ENCODE data around the gene EPHB2.

Gene EPHB2

DNA sequence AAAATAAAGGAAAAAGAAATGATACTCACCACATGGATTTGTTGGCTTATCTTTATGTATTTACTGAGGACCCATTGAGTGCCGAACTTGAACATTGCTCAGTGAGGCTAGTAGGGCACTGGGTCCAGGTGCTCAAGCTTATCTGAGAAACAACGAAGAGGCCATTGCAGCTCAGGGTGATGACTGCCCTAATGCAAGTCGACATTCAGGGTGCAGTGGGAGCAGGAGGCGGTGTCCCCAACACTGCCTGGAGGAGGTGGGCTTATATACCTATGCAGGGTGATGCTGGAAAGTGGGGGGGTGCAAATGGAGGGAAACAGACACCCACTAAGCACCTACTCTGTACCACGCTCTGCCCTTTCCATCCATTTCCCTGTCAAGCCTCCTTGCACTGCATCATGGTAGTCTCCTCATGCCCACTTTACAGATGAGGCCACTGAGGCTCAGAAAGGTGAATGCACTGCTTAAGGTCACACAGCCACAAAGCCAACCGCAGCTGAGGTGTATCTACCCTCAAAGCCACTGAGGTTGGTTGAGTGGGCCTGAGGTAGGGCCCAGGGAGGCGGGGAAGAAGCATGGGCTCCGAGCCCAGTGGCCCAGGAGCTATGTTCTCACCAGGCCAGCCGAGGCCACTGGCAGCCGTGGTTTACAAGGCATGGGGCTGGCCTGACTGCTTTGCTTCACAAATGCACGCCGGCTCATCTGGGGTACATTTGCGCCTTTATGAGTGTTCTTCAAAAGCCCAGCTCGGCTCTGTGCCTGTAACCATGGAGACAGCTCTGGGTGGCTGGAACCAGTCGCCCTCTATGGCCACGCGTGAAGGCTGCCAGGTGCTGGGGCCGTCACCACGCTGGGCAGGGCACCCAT is 103.8 kb downstream of the EPHB2 start:
- H3K4me1 ChIP-seq (ENCODE audit: control insufficient read depth, insufficient read depth, low read length): no peaks in the 10 kb centered on the region
- H3K9ac ChIP-seq (ENCODE audit: low read length): no peak overlapping the region
- no peaks in the 10 kb centered on the region for H3K27me3 ChIP-seq (ENCODE audit: control insufficient read depth, insufficient read depth, low read length)
- no peaks in the 10 kb centered on the region for H3K9me3 ChIP-seq (ENCODE audit: control insufficient read depth, low read length)
- H3K4me3 ChIP-seq (ENCODE audit: low read length): no peak overlapping the region
- H3K36me3 ChIP-seq (ENCODE audit: control insufficient read depth, insufficient read depth, low read length): no peaks in the 10 kb centered on the region

DNA sequence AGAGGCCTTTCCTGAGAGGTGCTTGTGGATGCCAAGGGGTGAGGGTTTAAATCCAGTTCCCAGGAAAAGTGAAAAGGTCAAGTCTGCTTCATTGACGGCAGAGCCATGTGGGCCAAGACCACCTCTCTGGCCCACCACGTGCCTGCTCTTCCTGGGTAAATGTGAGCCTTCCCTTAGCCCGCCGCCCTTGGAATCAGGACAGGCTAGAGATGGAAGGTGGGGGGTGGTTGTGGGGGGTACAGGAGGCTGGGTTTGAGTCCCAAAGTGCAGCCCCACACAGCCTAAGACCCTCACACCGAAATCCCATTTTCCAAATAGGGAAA is 104.4 kb downstream of the EPHB2 start:
- Histone ChIP-seq H3K9ac (ENCODE audit: low read length) (no peak overlapping the region), H3K27me3 (ENCODE audit: control insufficient read depth, insufficient read depth, low read length) (no peaks in the 10 kb centered on the region), H3K9me3 (ENCODE audit: control insufficient read depth, low read length) (no peaks in the 10 kb centered on the region), H3K36me3 (ENCODE audit: control insufficient read depth, insufficient read depth, low read length) (no peaks in the 10 kb centered on the region), H3K4me1 (ENCODE audit: control insufficient read depth, insufficient read depth, low read length) (no peaks in the 10 kb centered on the region), H3K4me3 (ENCODE audit: low read length) (no peak overlapping the region)

DNA sequence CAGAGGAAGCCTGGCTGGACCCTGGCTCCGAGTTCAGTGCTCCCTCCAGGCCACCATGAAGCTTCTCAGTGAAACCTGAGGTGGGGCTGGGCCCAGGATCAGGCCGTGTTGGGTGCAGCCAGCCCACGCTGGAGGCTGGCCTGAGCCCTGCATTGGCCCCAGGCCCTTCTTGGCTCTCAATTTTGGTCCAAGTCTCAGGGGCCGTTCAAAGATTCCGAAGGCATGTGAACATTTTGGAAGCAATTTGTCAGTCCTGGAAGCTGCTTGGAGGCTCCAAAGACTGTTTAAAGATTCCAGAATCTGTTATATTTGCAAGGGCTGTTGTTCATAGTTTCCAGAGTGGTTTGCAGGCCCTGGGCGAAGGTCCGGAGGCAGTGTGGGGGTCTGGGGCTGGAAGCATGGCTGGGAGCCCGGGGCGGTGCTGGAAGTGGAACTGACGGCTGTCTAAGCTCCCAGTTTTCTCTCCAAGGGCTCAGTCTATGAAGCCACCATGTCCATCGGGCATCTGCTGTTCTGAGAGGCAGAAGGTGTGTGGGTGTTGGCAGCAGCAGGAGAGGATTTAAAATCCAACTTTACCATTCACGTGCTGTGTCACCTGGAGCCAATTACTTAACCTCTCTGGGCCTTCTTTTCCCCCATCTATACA is 104.9 kb downstream of the EPHB2 start:
- no peaks in the 10 kb centered on the region for H3K36me3 ChIP-seq (ENCODE audit: control insufficient read depth, insufficient read depth, low read length)
- no peak overlapping the region for H3K4me3 ChIP-seq (ENCODE audit: low read length)
- no peaks in the 10 kb centered on the region for H3K9me3 ChIP-seq (ENCODE audit: control insufficient read depth, low read length)
- no peaks in the 10 kb centered on the region for H3K4me1 ChIP-seq (ENCODE audit: control insufficient read depth, insufficient read depth, low read length)
- H3K27me3 ChIP-seq (ENCODE audit: control insufficient read depth, insufficient read depth, low read length): no peaks in the 10 kb centered on the region
- H3K9ac ChIP-seq (ENCODE audit: low read length): no peak overlapping the region

DNA sequence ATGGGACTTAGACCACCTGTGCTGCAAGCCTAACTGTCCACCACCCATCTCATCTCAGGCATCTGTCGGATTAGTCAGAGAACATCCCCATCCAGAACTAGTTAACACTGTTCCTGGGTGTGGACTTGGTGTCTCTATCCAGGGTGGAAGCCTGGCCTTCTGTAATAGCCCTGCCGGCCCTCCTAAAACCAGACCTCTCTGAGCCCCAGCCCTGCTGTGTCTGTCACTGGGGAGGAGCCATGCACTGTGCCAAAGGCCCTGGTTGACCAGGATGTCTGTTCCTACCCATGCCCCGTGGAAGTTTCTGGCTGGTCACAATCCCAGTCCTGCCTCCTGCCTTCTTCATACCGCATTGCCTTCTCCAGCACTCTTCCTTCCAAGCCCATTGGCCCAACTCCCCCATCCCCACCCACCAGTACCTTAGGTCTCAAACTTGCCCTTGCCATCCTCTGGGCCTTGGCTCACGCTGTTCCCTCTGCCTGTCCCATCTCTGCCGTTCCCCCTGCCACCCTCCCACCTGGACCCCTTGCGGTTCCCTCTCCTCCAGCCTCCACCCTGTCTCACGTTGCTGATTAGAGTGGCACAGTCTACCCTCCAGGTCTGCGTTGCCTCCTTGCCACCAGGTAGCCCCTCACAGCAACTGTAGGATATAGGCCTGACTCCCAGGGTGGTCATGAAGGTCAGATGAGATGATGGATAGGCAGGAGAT is 105.6 kb downstream of the EPHB2 start:
- Histone ChIP-seq H3K36me3 (ENCODE audit: control insufficient read depth, insufficient read depth, low read length) (no peaks in the 10 kb centered on the region), H3K27me3 (ENCODE audit: control insufficient read depth, insufficient read depth, low read length) (no peaks in the 10 kb centered on the region), H3K4me1 (ENCODE audit: control insufficient read depth, insufficient read depth, low read length) (no peaks in the 10 kb centered on the region), H3K9me3 (ENCODE audit: control insufficient read depth, low read length) (no peaks in the 10 kb centered on the region), H3K4me3 (ENCODE audit: low read length) (no peak overlapping the region), H3K9ac (ENCODE audit: low read length) (no peak overlapping the region)

DNA sequence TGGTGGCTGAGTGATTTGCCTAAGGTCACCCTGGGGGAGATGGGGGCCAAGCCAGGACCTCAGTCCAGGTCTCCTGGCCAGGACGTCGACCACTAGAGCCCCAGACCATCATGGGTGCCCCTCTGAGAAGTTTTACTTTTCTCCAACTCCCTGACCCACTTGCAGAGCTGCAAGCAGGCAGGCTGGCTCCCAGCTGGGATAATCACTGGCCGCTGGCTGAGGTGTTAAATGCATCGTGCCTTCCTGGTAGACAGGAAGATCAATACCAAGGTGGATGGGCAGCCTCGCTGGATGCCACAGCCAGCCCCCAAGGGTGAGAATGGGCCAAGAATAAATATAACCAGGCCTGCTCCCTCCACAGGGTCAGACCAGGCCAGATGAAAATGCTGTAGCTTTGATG is 106.2 kb downstream of the EPHB2 start:
- H3K9me3 ChIP-seq (ENCODE audit: control insufficient read depth, low read length): no peaks in the 10 kb centered on the region
- H3K27me3 ChIP-seq (ENCODE audit: control insufficient read depth, insufficient read depth, low read length): no peaks in the 10 kb centered on the region
- H3K4me1 ChIP-seq (ENCODE audit: control insufficient read depth, insufficient read depth, low read length): no peaks in the 10 kb centered on the region
- H3K9ac ChIP-seq (ENCODE audit: low read length): no peak overlapping the region
- no peak overlapping the region for H3K4me3 ChIP-seq (ENCODE audit: low read length)
- H3K36me3 ChIP-seq (ENCODE audit: control insufficient read depth, insufficient read depth, low read length): no peaks in the 10 kb centered on the region

DNA sequence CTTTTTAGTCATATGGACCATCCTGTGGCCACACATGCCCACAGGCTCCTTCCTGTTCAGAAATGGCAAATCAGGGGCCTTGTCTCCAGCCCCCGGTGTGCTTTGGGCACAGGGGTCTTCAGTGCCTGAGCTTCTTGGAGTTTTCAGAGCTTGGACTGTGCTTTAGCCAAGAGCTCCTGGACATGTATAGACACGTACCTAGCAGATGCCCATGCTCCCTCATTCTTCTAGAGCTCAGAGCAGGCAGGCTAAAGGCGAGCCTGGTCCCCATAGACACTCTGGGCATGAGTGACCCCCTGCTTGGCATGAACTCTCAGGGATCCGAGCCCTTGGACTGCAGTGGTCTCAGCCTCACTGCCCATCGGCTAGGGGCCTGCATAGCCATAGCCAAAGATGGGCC is 106.8 kb downstream of the EPHB2 start:
- Histone ChIP-seq H3K36me3 (ENCODE audit: control insufficient read depth, insufficient read depth, low read length) (no peaks in the 10 kb centered on the region), H3K27me3 (ENCODE audit: control insufficient read depth, insufficient read depth, low read length) (no peaks in the 10 kb centered on the region), H3K4me3 (ENCODE audit: low read length) (no peak overlapping the region), H3K9ac (ENCODE audit: low read length) (no peak overlapping the region), H3K9me3 (ENCODE audit: control insufficient read depth, low read length) (no peaks in the 10 kb centered on the region), H3K4me1 (ENCODE audit: control insufficient read depth, insufficient read depth, low read length) (no peaks in the 10 kb centered on the region)

DNA sequence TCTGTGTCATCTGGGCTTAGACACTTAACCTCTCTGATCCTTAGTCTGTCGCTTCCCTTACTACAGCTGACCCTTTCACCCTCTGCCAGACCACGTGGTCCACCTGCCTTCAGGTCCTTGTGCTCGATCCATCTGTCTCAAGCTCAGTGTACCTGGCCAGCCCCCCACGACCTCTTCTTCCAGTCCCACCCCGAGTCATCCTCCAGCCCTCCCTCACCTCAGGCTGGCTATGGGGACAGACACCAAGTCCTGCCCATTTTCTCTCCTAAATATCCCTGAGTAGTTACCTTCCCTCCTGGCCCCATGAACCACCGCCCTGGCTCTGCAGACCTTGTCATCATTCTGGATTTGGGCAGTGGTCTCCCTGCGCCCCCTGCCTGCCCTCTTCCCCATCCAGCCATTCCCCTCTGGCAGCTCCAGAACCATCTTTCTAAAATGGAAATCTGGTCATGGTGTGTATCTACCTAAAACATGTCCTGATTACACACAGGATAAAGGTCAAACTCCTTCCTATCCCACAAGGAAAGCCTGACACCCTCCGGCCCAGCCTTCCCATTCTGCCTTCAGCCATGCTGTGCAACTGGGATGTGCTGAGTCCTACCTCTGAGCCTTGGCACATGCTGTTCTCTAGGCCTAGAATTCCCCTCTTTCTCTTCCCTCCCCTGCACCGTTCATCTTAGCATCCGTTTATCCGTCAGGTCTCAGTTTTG is 107.6 kb downstream of the EPHB2 start:
- Histone ChIP-seq H3K9me3 (ENCODE audit: control insufficient read depth, low read length) (no peaks in the 10 kb centered on the region), H3K9ac (ENCODE audit: low read length) (no peak overlapping the region), H3K36me3 (ENCODE audit: control insufficient read depth, insufficient read depth, low read length) (no peaks in the 10 kb centered on the region), H3K4me1 (ENCODE audit: control insufficient read depth, insufficient read depth, low read length) (no peaks in the 10 kb centered on the region), H3K27me3 (ENCODE audit: control insufficient read depth, insufficient read depth, low read length) (no peaks in the 10 kb centered on the region), H3K4me3 (ENCODE audit: low read length) (no peak overlapping the region)

DNA sequence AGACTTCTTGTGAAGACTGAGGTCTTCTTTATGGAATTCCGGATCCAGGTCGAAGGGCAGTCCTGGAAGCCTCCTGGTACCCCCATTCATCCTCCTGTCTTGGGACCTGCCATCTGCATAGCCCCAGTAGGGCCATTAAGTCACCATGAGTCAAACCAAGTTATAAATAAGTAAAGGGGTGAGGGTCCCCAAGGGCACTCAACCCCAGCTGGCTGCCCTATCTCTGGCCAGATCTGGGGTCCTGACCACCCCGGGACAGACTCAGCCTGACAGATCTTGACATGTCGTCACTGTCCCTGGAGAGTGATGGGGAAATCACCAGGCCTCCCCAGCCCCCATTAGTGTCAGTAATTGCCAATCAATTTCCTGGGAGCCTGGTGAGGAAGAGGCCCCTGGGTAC is 108.7 kb downstream of the EPHB2 start:
- H3K36me3 ChIP-seq (ENCODE audit: control insufficient read depth, insufficient read depth, low read length): no peaks in the 10 kb centered on the region
- H3K9ac ChIP-seq (ENCODE audit: low read length): no peak overlapping the region
- no peak overlapping the region for H3K4me3 ChIP-seq (ENCODE audit: low read length)
- no peaks in the 10 kb centered on the region for H3K4me1 ChIP-seq (ENCODE audit: control insufficient read depth, insufficient read depth, low read length)
- no peaks in the 10 kb centered on the region for H3K9me3 ChIP-seq (ENCODE audit: control insufficient read depth, low read length)
- no peaks in the 10 kb centered on the region for H3K27me3 ChIP-seq (ENCODE audit: control insufficient read depth, insufficient read depth, low read length)

DNA sequence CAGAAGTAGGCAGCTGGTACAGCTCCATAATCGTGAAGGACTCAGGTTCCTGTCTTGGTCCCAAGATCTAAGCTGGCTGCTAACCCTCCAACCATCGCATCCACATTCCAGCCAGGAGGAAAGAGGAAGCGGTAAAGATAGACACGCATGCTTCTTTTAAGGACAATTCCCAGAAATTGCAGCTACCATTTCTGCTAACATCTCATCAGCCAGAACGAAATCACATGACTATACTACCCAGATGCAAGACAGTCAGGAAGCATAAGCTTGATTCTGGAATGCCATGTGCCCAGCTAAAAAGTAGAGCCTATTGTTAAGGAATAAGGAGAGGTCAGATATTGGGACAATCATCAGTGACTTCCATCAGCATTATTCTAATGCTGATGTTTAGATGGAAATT is 110.4 kb downstream of the EPHB2 start:
- Histone ChIP-seq H3K27me3 (ENCODE audit: control insufficient read depth, insufficient read depth, low read length) (no peaks in the 10 kb centered on the region), H3K4me3 (ENCODE audit: low read length) (no peak overlapping the region), H3K36me3 (ENCODE audit: control insufficient read depth, insufficient read depth, low read length) (no peaks in the 10 kb centered on the region), H3K9ac (ENCODE audit: low read length) (no peak overlapping the region), H3K4me1 (ENCODE audit: control insufficient read depth, insufficient read depth, low read length) (no peaks in the 10 kb centered on the region), H3K9me3 (ENCODE audit: control insufficient read depth, low read length) (no peaks in the 10 kb centered on the region)

DNA sequence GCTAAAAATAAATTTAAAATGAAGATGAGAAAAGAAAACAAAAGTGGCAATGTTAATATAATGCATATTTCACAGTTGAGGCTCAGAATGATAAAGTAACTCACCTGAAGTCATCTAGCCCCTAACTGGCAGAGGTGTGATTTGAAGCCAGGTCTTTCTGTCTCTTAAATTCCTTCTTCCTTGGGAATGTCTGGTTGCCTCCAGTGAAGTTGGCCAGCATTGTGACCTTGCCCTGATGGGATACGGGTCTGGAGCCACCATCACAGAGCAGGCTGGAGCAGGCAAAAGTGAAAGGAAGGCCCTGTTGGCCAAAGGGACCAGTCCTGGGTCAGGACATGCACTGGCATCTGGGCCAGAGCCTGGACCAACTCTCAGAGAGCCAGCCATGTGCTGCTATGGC is 111.7 kb downstream of the EPHB2 start:
- H3K36me3 ChIP-seq (ENCODE audit: control insufficient read depth, insufficient read depth, low read length): no peaks in the 10 kb centered on the region
- H3K27me3 ChIP-seq (ENCODE audit: control insufficient read depth, insufficient read depth, low read length): no peaks in the 10 kb centered on the region
- H3K9ac ChIP-seq (ENCODE audit: low read length): no peak overlapping the region
- H3K4me1 ChIP-seq (ENCODE audit: control insufficient read depth, insufficient read depth, low read length): peaks cover 5% of the 10 kb centered on the region
- no peak overlapping the region for H3K4me3 ChIP-seq (ENCODE audit: low read length)
- H3K9me3 ChIP-seq (ENCODE audit: control insufficient read depth, low read length): no peaks in the 10 kb centered on the region

DNA sequence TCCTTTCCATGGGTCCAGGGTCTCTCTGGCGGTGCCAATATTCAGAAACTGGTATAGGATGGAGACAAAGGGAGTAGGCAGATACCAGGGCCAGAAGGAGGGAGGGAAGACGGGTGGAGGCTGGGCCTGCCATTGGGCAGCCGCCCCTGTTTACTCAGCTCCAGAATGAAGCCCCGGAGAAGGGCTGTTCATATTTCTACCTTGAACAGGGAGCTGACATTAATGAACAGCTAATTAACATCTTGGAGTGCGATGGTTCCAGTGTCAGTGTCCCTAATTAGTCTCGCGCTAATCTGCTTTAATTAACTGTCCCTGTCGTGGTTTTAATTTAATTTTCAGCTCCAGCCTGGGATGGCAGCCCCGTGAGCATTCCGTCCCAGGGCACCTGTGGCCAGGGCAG is 113.8 kb downstream of the EPHB2 start:
- peaks cover 5% of the 10 kb centered on the region for H3K4me1 ChIP-seq (ENCODE audit: control insufficient read depth, insufficient read depth, low read length)
- H3K27me3 ChIP-seq (ENCODE audit: control insufficient read depth, insufficient read depth, low read length): no peaks in the 10 kb centered on the region
- H3K9me3 ChIP-seq (ENCODE audit: control insufficient read depth, low read length): no peaks in the 10 kb centered on the region
- no peak overlapping the region for H3K4me3 ChIP-seq (ENCODE audit: low read length)
- H3K36me3 ChIP-seq (ENCODE audit: control insufficient read depth, insufficient read depth, low read length): no peaks in the 10 kb centered on the region
- no peak overlapping the region for H3K9ac ChIP-seq (ENCODE audit: low read length)

DNA sequence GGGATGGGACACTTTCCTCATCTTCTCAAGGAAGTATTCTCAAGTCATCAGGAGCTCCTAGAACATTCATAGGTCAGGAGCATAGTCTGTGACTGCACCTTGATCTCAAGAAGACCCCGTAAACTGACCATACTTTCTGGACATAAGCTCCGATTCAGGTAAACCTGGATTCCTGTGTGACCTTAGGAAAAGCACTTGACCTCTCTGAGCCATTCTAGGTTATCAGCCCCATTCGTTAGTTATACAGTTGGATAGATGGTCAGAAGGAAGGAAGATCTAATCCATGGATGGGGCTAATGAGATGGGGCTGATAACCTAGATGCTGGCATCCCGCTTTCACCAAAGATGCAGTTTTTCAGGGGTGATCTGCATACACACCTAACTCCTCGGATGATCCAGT is 114.3 kb downstream of the EPHB2 start:
- Histone ChIP-seq H3K36me3 (ENCODE audit: control insufficient read depth, insufficient read depth, low read length) (no peaks in the 10 kb centered on the region), H3K9me3 (ENCODE audit: control insufficient read depth, low read length) (no peaks in the 10 kb centered on the region), H3K27me3 (ENCODE audit: control insufficient read depth, insufficient read depth, low read length) (no peaks in the 10 kb centered on the region), H3K4me3 (ENCODE audit: low read length) (no peak overlapping the region), H3K4me1 (ENCODE audit: control insufficient read depth, insufficient read depth, low read length) (peaks cover 5% of the 10 kb centered on the region), H3K9ac (ENCODE audit: low read length) (no peak overlapping the region)
